ENCODE measurements around the gene PRAMEF8. TPM values are rescaled to one million over a fixed set of nuclear protein-coding genes. Genes with fewer than 3 reads are reported as not detected.

The PRAMEF8 gene
- total RNA-seq, 1 donor from 2014 or later: not detected

Small RNA genes within 50 kb of the gene (small RNA-seq; reads per million reads assigned to genes)
- gene RNU6-771P: not detected

Other genes with a start within 250 kb of the PRAMEF8 start
- not detected for gene PRAMEF27, start 228.6 kb downstream of the PRAMEF8 start, total RNA-seq
- not detected for gene HNRNPCL3, start 224.4 kb downstream of the PRAMEF8 start, total RNA-seq
- not detected for gene PRAMEF25, start 214.4 kb downstream of the PRAMEF8 start, total RNA-seq
- not detected for gene HNRNPCL2, start 168.3 kb downstream of the PRAMEF8 start, total RNA-seq
- not detected for gene PRAMEF26, start 129.1 kb downstream of the PRAMEF8 start, total RNA-seq
- gene HNRNPCL4, start 119.5 kb downstream of the PRAMEF8 start, total RNA-seq: not detected
- not detected for gene PRAMEF9, start 113.3 kb downstream of the PRAMEF8 start, total RNA-seq
- not detected for gene PRAMEF13, start 83.7 kb downstream of the PRAMEF8 start, total RNA-seq
- gene PRAMEF18, start 59.0 kb downstream of the PRAMEF8 start, total RNA-seq: not detected
- gene PRAMEF5, start 30.9 kb downstream of the PRAMEF8 start, total RNA-seq: not detected
- not detected for gene PRAMEF33, start 18.4 kb upstream of the PRAMEF8 start, total RNA-seq
- gene PRAMEF15, start 30.4 kb upstream of the PRAMEF8 start, total RNA-seq: not detected
- not detected for gene PRAMEF14, start 62.0 kb upstream of the PRAMEF8 start, total RNA-seq
- gene PRAMEF19, start 86.8 kb upstream of the PRAMEF8 start, total RNA-seq: not detected
- not detected for gene PRAMEF17, start 104.5 kb upstream of the PRAMEF8 start, total RNA-seq
- not detected for gene PRAMEF20, start 125.3 kb upstream of the PRAMEF8 start, total RNA-seq
- gene LRRC38, start 228.9 kb upstream of the PRAMEF8 start, total RNA-seq: 10.4 TPM

Data from skeletal muscle tissue (tissue), 2 donors.